ENCODE results near the gene RAB37.
A peak's percentile ranks its signal among the peaks of the same experiment; 100 is the strongest.

The RAB37 gene

GRCh38 chr17:74759243-74759801 lies 22.3 kb downstream of the RAB37 start:
- Mint-ChIP-seq H3K27ac (peak overlapping the region; percentile 79), H3K4me1 (peaks cover 62% of the 10 kb centered on the region), H3K4me3 (peak overlapping the region; percentile 29), H3K36me3 (ENCODE audit: low read depth) (peaks cover 6% of the 10 kb centered on the region), H3K9me3 (no peaks in the 10 kb centered on the region), H3K27me3 (no peaks in the 10 kb centered on the region)
- DNase-seq (peak; percentile 51), ATAC-seq (peak; percentile 78)

GRCh38 chr17:74759941-74760340 lies 22.9 kb downstream of the RAB37 start:
- Mint-ChIP-seq H3K4me1 (peaks cover 57% of the 10 kb centered on the region), H3K27me3 (no peaks in the 10 kb centered on the region), H3K9me3 (no peaks in the 10 kb centered on the region), H3K36me3 (ENCODE audit: low read depth) (peaks cover 2% of the 10 kb centered on the region), H3K4me3 (no peak overlapping the region), H3K27ac (peak overlapping the region; percentile 79)
- DNase-seq (no peak), ATAC-seq (no peak)

GRCh38 chr17:74760404-74761105 lies 23.5 kb downstream of the RAB37 start:
- Mint-ChIP-seq H3K9me3 (no peaks in the 10 kb centered on the region), H3K27me3 (no peaks in the 10 kb centered on the region), H3K4me3 (no peak overlapping the region), H3K36me3 (ENCODE audit: low read depth) (peaks cover 4% of the 10 kb centered on the region), H3K4me1 (peaks cover 51% of the 10 kb centered on the region), H3K27ac (peak overlapping the region; percentile 17)
- DNase-seq, result no peak
- ATAC-seq, result no peak

GRCh38 chr17:74761419-74761818 lies 24.4 kb downstream of the RAB37 start:
- Mint-ChIP-seq H3K27me3 (no peaks in the 10 kb centered on the region), H3K27ac (peak overlapping the region; percentile 22), H3K9me3 (no peaks in the 10 kb centered on the region), H3K4me1 (peaks cover 49% of the 10 kb centered on the region), H3K4me3 (no peak overlapping the region), H3K36me3 (ENCODE audit: low read depth) (peaks cover 9% of the 10 kb centered on the region)
- no peak for ATAC-seq
- no peak for DNase-seq

GRCh38 chr17:74761931-74762330 lies 24.9 kb downstream of the RAB37 start:
- H3K4me1 Mint-ChIP-seq, result peaks cover 44% of the 10 kb centered on the region
- H3K4me3 Mint-ChIP-seq, result no peak overlapping the region
- no peak overlapping the region for H3K27ac Mint-ChIP-seq

GRCh38 chr17:74763565-74764387 lies 26.7 kb downstream of the RAB37 start:
- Mint-ChIP-seq H3K4me1 (peaks cover 26% of the 10 kb centered on the region), H3K36me3 (ENCODE audit: low read depth) (peaks cover 19% of the 10 kb centered on the region), H3K27ac (no peak overlapping the region), H3K9me3 (no peaks in the 10 kb centered on the region), H3K4me3 (no peak overlapping the region), H3K27me3 (no peaks in the 10 kb centered on the region)
- ATAC-seq (no peak), DNase-seq (no peak)

More at GRCh38 chr17:74761931-74762330, 24.9 kb downstream of the RAB37 start:
- no peak for DNase-seq
- Mint-ChIP-seq H3K36me3 (ENCODE audit: low read depth) (peaks cover 11% of the 10 kb centered on the region), H3K9me3 (no peaks in the 10 kb centered on the region), H3K27me3 (no peaks in the 10 kb centered on the region)
- ATAC-seq, result no peak

GRCh38 chr17:74764751-74765286 lies 27.8 kb downstream of the RAB37 start:
- Mint-ChIP-seq H3K27me3 (no peaks in the 10 kb centered on the region), H3K4me3 (no peak overlapping the region), H3K27ac (no peak overlapping the region), H3K36me3 (ENCODE audit: low read depth) (peaks cover 22% of the 10 kb centered on the region), H3K9me3 (no peaks in the 10 kb centered on the region), H3K4me1 (peaks cover 16% of the 10 kb centered on the region)
- DNase-seq (no peak), ATAC-seq (no peak)

GRCh38 chr17:74766413-74766812 lies 29.4 kb downstream of the RAB37 start:
- Mint-ChIP-seq H3K36me3 (ENCODE audit: low read depth) (peaks cover 30% of the 10 kb centered on the region), H3K27me3 (no peaks in the 10 kb centered on the region), H3K4me1 (peaks cover 11% of the 10 kb centered on the region), H3K4me3 (no peak overlapping the region), H3K27ac (no peak overlapping the region), H3K9me3 (no peaks in the 10 kb centered on the region)
- DNase-seq (no peak), ATAC-seq (no peak)

GRCh38 chr17:74767111-74767516 lies 30.1 kb downstream of the RAB37 start:
- H3K4me1 Mint-ChIP-seq, result peaks cover 8% of the 10 kb centered on the region
- H3K27ac Mint-ChIP-seq, result no peak overlapping the region
- peaks cover 30% of the 10 kb centered on the region for H3K36me3 Mint-ChIP-seq (ENCODE audit: low read depth)
- ATAC-seq, result no peak
- no peak overlapping the region for H3K4me3 Mint-ChIP-seq
- H3K9me3 Mint-ChIP-seq, result no peaks in the 10 kb centered on the region
- no peaks in the 10 kb centered on the region for H3K27me3 Mint-ChIP-seq
- no peak for DNase-seq

- Mint-ChIP-seq H3K27me3 (no peaks in the 10 kb centered on the region), H3K4me3 (no peak overlapping the region), H3K36me3 (ENCODE audit: low read depth) (peaks cover 32% of the 10 kb centered on the region), H3K4me1 (peaks cover 10% of the 10 kb centered on the region), H3K9me3 (no peaks in the 10 kb centered on the region), H3K27ac (peak overlapping the region; percentile 47)
- ATAC-seq (no peak), DNase-seq (no peak)
These were observed 31.2 kb downstream of the RAB37 start for GRCh38 chr17:74768069-74768762.

- Mint-ChIP-seq H3K27me3 (no peaks in the 10 kb centered on the region), H3K4me3 (no peak overlapping the region), H3K9me3 (no peaks in the 10 kb centered on the region), H3K27ac (peak overlapping the region; percentile 47), H3K36me3 (ENCODE audit: low read depth) (peaks cover 34% of the 10 kb centered on the region), H3K4me1 (peaks cover 12% of the 10 kb centered on the region)
- no peak for ATAC-seq
- DNase-seq, result no peak
These were observed 31.7 kb downstream of the RAB37 start for GRCh38 chr17:74768763-74769114.

GRCh38 chr17:74769266-74769855 lies 32.3 kb downstream of the RAB37 start:
- H3K36me3 Mint-ChIP-seq (ENCODE audit: low read depth), result peaks cover 39% of the 10 kb centered on the region
- peaks cover 18% of the 10 kb centered on the region for H3K4me1 Mint-ChIP-seq

GRCh38 chr17:74769856-74770497 lies 32.9 kb downstream of the RAB37 start:
- H3K27ac Mint-ChIP-seq, result peak overlapping the region; percentile 56
- H3K4me1 Mint-ChIP-seq, result peaks cover 18% of the 10 kb centered on the region
- ATAC-seq (peak; percentile 1), DNase-seq (no peak)
- no peaks in the 10 kb centered on the region for H3K27me3 Mint-ChIP-seq
- H3K36me3 Mint-ChIP-seq (ENCODE audit: low read depth), result peaks cover 39% of the 10 kb centered on the region
- H3K9me3 Mint-ChIP-seq, result no peaks in the 10 kb centered on the region
- no peak overlapping the region for H3K4me3 Mint-ChIP-seq

More at GRCh38 chr17:74769266-74769855, 32.3 kb downstream of the RAB37 start:
- ATAC-seq, result no peak
- no peak overlapping the region for H3K4me3 Mint-ChIP-seq
- H3K27me3 Mint-ChIP-seq, result no peaks in the 10 kb centered on the region
- DNase-seq, result no peak
- peak overlapping the region; percentile 51 for H3K27ac Mint-ChIP-seq
- no peaks in the 10 kb centered on the region for H3K9me3 Mint-ChIP-seq
